NCI-H1417 (cell line): ENCODE measurements around the gene ADAT2.

Experiments
- DNase-seq, 3 experiments: peaks; one replicate each; lab custom pipeline; 2025; lab: John Stamatoyannopoulos, UW

Gene ADAT2

DNA sequence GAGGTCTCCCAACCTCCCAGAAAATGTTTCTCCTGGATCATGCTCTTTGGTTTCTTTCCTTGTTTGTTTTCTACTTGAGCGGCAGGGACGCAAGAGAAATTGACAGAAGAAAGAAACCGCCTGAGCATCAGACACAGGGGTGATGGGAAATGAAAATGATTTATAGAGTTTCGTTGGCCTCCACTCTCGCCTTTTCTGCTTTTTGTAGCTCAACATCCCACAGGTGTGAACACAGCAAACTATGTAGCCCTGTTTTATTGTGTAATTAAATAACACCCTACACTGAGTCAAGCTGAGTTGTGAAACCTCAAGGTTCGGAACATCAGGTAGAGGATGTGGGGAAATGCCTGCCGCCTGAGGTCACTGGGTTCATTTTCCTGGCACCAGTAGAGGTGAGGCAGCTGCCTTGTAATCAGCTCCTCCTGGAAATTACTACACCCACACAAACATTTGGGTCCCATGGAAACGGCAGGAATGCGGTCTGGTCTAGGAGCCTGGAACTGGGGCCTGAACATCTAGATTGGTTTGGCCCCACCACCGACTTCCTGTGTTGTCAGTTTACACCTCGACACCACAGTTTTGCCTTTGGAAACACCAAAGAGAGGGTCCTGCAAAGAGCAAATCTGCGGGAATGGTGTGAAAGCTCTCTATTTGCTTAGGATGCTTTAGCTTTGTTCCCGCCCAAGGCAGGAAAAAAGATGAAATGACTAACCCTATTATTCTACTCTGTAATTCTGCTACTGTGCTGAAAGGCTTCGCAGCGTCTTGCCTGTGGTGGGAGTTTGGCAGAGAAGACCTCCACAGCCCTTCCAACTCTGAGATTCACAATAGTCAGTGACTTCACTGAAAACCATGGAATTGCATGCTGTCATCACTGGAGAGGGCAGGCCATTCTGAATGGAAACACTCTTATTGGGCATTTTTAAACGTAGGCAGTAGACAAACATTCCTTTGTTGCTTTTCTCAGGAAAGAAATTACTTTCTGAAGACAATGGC lies 53.0 kb downstream of the ADAT2 start:
- DNase-seq, result peak in 2 of 3 experiments; percentile 39

DNA sequence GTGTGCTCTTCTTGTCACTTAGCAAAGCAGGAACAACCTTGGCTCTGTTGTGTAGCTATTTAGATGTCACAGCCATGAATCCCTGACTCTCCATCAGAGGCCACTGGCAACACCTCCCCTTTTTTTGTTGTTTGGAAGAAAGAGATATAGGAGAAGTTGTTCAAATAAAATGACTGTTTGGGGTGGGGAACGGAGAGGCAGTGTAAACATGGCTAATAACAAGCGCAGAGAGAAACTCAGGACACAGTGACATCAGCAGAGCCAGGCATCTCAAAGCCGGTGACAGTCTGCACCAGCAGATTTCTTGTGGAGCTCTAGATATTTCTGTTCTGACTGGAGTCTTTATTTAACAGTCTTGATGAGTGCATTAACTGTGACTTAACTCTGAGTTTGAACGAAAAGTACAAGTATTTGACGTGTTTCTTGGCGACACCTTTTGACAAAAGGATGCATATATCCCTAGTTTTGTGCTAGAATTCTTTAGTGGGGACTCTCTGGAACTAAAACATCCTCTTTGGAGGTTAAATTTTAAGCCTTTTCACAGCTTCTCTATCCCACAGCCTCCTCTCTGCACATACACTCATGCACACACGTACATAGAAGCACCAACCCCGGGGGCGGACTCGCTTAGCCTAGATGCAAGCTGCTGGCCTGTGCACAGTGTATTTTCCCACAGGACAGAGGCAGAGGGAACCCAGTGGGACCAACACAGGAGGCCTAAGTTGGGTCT lies 53.8 kb downstream of the ADAT2 start:
- peak in 2 of 3 experiments; percentile 17 to 35 for DNase-seq

DNA sequence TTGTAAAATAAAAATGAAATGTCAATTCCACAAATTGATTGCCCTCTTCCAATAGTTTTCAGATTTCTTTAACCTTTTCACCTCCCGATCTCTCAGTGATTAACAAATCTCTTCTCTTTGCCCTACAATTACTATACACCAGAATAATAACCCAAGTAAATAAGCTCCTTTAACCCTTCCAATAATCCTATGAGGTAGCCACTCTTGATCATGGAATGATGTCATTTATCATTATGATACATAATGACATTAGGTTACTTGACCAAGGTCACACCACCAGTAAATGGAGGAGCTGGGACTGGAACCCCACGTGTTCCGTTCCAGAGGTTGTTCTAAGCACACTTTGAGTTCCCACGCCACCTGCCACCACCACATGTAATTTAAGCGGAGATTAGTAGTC lies 54.8 kb downstream of the ADAT2 start:
- DNase-seq, result no peak

DNA sequence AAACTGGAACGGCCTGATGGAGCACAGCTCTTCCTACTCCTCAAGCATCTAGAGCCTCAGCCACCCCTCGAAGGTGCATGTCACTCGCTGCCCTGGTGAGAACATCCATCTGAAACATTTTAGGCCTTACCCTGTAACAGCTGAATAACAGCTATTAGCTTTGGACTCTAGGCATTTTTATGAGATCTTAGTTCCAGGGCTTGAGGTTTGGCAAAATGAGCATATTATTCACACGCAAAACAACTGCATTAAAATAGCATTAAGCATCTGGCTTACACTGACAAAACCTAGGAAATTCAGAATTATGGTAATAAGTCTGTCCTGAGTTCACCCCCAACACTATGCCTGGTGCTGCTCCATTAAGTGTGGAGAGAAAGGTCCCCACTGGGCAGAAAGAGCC lies 56.1 kb downstream of the ADAT2 start:
- DNase-seq, result no peak

DNA sequence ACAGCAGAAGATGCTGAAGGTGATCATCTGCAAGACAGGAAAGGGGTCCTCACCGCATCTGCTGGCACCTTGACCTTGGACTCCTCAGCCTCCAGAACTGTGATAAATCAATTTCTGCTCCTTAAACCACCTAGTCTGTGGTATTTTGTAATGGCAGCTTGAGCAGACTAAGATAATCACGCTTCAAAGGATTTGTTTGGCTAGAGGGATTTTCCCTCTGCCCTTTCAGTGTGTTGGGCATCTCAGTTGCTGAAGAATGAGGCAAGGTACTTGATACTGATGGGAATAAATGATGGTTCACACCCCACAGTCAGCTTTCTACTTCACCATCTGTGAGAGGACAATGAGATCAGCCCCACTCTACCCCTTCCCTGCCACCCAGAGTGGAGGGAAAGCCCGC lies 60.2 kb downstream of the ADAT2 start:
- DNase-seq, result no peak

DNA sequence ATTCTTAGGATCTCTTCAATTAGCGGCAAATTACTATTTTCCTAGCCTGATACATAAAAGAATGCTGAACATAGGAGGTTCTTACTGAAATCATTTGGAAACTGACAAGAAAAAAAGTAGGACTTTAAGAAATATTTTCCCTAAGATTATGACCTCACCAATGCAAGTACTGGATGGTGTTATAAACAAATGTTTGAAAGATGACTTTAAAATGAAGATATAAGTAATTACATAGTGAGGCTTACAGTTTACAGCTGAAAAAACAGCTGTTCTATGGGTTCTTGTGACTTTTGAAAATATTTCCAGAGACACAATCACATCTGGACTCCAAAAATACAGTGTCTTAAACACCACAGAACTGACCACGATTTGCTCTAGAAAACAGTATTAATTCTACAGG lies 64.9 kb downstream of the ADAT2 start:
- no peak for DNase-seq

DNA sequence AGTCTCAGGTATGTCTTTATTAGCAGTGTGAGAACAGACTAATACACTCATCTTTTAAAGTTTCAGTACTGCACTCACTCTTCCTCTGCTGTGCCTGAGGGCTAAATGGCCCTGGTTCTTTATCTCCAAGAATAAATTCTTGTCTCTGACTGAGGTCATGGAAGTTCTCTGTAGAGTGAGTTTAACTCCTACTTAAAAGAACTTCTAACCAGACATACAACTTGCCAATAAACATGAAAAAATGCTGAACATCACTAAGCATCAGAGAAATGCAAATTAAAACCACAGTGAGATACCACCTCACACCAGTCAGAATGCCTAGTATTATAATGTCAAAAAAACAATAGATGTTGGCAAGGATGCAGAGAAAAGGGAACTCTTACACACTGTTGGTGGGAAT lies 73.6 kb downstream of the ADAT2 start:
- DNase-seq, result no peak

DNA sequence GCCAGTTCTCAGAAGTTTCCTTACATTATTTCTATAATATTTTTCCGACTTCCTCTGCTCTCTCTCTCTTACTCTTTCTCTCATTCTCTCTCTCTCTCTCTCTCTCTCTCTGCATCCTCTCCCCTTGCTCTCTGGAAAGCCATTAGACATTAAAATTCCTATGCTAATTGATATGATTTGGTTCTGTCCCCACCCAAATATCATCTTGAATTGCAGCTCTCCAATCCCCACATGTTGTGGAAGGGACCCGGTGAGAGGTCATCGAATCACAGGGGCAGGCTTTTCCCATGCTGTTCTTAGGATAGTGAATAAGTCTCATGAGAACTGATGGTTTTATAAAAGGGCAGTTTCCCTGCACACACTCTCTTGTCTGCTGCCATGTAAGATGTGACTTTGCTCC lies 74.1 kb downstream of the ADAT2 start:
- no peak for DNase-seq

DNA sequence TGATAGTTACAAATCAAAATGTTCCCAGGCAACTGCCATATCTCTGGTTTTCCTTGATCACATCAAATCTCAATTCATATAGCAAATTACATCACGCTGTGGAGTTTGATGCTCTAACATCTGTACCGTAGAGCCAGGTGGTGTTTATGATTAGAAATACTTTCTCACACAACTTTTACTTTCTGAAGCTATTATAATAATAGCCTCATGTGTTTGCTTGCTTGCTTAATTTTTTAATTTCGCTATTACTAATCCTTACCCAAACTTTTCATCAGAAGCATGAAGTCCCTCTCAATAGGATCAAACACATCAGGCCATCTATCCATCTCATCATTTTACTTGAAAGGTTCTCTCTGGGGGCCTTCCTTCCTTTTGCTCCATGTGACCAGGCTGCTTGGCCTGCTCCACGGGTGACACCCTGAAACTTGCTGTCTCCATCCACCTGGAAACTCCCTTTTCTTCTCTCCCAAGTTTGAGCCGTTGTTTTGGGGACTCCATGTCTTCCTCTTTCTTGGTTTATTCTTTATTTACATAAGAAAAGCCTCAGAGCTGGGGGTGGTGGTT lies 75.4 kb downstream of the ADAT2 start:
- no peak for DNase-seq

DNA sequence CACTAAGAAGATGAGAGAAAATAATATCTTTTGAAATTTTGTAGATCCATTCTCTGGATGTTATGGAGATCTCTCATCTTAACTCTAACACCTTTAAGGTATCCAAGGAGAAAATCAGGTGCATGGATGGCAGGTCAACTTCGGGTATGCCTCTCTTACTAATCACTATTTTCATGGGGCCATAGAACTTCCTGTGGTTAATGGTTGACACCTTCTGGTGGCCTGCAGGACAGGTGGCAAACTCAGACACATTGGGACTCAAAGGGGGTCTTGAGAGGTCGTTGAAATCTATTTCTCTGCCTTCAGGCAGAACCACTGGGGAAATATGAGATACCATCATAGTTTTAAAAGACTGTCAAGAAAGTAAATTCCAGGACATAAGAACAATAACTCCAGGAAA lies 76.5 kb downstream of the ADAT2 start:
- peak in 1 of 3 experiments; percentile 15 for DNase-seq
